ENCODE data around the gene TBC1D22A.

The TBC1D22A gene

GRCh38 chr22:47094861-47095330 lies 332.4 kb downstream of the TBC1D22A start:
- no peak for DNase-seq

- DNase-seq: no peak
Observed at GRCh38 chr22:47095395-47096122, 333.1 kb downstream of the TBC1D22A start.

GRCh38 chr22:47098121-47098520 lies 335.7 kb downstream of the TBC1D22A start:
- DNase-seq: no peak

- no peak for DNase-seq
Observed at GRCh38 chr22:47098554-47098953, 336.1 kb downstream of the TBC1D22A start.

- no peak for DNase-seq
Observed at GRCh38 chr22:47100019-47100418, 337.6 kb downstream of the TBC1D22A start.

GRCh38 chr22:47100646-47101200 lies 338.3 kb downstream of the TBC1D22A start:
- DNase-seq: no peak

GRCh38 chr22:47101321-47101885 lies 339.0 kb downstream of the TBC1D22A start:
- DNase-seq: no peak

GRCh38 chr22:47102081-47102480 lies 339.6 kb downstream of the TBC1D22A start:
- DNase-seq: no peak

- no peak for DNase-seq
Observed at GRCh38 chr22:47102648-47103047, 340.2 kb downstream of the TBC1D22A start.

GRCh38 chr22:47105085-47105484 lies 342.6 kb downstream of the TBC1D22A start:
- no peak for DNase-seq

- DNase-seq: no peak
Observed at GRCh38 chr22:47106806-47107205, 344.4 kb downstream of the TBC1D22A start.

- no peak for DNase-seq
Observed at GRCh38 chr22:47107431-47107830, 345.0 kb downstream of the TBC1D22A start.

GRCh38 chr22:47110817-47111443 lies 348.5 kb downstream of the TBC1D22A start:
- DNase-seq: no peak

- no peak for DNase-seq
Observed at GRCh38 chr22:47111626-47112581, 349.5 kb downstream of the TBC1D22A start.

- DNase-seq: no peak
Observed at GRCh38 chr22:47112582-47112965, 350.1 kb downstream of the TBC1D22A start.

- no peak for DNase-seq
Observed at GRCh38 chr22:47112994-47113852, 350.8 kb downstream of the TBC1D22A start.

- no peak for DNase-seq
Observed at GRCh38 chr22:47113853-47114415, 351.5 kb downstream of the TBC1D22A start.

- no peak for DNase-seq
Observed at GRCh38 chr22:47114813-47115517, 352.5 kb downstream of the TBC1D22A start.

GRCh38 chr22:47115518-47115890 lies 353.1 kb downstream of the TBC1D22A start:
- no peak for DNase-seq

GRCh38 chr22:47115921-47116320 lies 353.5 kb downstream of the TBC1D22A start:
- DNase-seq: no peak

Measured in NCI-H2029 treated with DMSO at 0.1 percent for 48 hours (cell line).